ENCODE results near the gene SMPX.
"Not testable (repeated sequence)": the region's sequence is repeated elsewhere in the genome, so short reads cannot be mapped to it uniquely, and the experiment has no call there.

SMPX gene

DNA sequence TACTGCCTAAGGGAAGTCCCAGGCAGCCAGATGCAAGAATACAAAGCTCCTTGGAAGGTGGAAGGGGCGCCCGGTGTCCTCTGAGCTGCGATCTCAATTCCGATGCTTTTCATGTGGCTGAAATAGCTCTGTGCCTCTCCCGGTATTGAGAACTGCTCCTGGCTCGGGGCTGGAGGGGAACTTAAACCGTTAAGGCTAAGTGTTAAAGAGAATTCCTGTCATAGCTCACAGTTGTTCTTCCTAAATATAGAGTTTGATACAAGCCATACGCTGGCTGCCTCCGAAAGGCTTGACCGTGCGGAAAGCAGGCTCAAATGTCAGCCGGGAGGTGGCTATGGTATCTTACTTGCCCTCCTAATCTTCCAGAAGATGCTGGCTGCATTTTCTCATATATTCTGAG lies at the start of gene SMPX:
SMPX (minus strand) TSS at position 157 of the 400 bp plus-strand sequence. CDS start 3,826 bp downstream, outside the sequence.
- no peak for DNase-seq

DNA sequence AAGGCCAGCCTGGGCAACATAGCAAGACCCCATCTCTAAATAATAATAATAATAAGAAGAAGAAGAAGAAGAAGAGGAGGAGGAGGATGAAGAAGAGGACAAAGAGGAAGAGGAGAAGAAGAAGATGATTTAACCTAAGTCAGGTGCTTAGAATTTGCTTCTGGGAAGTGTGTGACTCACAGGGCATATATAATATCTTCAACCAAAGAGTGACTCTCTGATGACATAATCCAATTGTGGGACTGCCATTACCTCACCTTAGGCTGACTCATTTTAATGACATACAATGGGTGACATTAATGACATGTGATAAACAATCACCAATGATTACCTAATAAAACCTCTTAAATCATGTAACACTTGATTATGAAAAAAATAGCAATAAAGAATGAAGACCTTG lies 48.8 kb upstream of the SMPX start:
- no peak for DNase-seq

DNA sequence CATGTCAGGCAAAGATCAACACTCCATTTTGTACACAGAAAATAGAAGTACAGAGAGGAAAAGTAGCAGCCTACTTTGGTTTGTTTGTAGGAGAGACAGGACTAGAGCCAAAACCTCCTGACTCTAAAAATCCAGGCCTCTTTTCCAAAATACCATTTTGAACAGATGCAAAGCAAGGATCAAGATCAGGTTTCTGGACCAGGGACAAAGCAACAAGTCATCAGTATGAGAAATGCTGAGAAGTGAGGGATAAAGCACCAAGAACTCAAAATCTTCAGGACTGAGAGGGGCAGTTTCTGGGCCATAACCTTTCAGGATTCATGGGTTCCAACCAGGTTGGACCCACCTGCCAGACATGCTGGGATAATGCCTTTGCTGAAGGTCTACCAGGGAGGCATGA lies 44.9 kb upstream of the SMPX start:
- DNase-seq, result no peak

DNA sequence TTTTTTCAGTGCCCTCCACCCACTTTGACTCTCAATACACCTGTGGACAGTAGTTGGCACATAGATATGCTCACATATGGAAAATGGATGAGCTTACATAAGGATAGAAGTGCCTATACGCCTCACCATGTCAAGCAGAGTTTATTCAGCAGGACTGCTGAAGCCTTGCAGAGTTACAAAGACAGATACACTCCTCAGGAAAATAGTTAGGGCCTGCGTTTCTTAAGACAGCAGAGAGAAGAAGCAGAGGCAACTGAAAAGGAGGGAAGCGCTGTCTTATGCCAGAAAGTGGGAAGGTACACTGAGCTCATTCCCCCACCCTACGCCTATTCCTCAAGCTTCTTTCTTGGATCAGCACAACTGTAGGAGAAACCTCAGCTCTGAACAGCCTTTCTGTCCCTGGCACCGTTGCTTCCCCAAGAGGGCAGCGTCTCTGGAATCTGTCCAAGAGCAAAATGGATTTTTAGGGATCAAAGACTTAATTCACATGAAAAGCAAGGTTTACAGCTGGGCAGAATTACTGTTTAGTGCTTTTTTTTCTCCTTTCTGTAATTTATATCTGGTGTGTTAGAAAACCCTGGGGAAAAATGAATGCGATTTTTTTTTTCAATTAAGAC lies 44.2 kb upstream of the SMPX start:
- no peak for DNase-seq

DNA sequence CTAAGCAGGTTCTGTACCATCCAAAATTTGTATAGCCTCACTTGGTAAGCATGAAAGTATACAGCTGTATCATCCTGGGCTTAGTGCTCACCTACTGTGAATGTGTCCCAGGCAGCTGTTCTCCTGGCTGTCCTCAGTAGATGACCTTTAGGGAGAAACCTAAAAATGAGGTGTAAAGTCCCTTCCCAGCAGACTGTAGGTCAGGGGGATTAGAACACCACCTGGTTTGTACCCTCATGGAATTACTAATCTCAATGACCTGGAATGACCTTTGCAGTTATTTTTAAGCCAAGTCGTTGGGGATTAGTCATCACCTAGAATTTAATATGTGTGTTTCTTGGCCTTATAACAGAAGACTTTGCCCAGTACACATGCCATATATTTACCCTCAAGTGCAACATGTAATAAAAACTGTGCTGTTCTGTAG lies 42.4 kb upstream of the SMPX start:
- DNase-seq, result no peak

DNA sequence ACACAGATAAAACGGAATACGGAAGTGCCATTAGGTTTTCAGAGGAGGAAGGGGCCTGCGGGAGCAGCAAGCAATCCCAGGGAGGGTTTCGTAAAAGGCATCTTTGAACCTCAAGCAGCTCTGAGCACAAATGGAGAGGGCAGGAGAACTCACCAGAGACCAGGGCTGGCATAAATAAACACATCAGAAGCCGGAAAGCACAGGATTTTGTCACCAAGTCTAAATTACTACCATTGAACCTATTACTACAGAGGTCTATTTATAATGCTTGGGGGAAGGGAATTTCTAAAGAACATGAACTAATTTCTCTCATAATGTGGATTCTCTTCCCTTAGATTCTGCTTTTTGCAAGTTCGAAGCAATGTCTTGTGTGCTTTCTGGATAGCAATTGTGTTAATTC lies 41.9 kb upstream of the SMPX start:
- no peak for DNase-seq

DNA sequence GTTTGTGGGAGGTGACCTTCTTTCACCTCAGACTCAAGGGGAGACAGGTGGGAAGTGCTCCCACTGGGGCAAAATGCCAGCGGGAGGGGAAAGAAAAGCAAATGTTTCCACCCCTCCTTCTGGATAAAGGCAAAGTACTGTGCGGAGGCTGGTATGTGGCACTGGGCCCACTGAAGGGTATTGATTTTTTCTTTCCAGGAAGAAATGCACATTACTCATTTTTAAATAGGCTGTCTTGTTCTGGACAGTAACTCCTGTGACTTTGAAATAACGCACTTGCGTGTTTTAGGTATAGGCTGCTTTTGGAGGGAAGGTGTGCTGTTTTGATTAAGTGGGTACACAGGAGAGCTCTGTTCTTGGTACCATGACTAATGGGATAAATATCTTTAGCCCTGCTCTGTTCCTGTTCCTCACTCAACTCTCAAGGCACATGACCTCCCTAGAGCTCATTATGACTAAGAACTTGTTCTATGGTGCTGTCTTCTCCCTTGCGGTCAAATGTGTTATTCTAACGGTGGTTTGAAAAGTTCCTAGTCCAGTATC lies 40.8 kb upstream of the SMPX start:
- DNase-seq, result peak; percentile 72

DNA sequence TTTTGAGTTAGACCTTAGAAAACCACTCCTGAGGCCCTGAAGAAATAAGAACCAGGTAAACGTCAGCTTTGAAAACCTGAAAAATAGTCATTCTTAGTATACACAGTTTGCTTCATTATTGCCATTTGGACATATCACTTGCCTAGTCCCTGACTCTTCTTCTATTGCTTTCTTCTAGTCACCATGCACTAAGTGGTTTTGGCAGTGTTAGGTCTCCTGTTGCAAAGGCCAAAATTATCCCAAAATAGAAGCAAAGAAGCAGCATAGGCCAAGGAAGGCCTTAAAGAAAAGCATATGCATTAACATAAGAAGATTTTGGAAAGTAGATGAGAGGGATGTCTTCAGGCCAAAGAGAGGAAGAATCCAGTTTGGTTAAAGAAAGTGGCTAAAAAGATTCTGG lies 24.1 kb upstream of the SMPX start:
- no peak for DNase-seq

DNA sequence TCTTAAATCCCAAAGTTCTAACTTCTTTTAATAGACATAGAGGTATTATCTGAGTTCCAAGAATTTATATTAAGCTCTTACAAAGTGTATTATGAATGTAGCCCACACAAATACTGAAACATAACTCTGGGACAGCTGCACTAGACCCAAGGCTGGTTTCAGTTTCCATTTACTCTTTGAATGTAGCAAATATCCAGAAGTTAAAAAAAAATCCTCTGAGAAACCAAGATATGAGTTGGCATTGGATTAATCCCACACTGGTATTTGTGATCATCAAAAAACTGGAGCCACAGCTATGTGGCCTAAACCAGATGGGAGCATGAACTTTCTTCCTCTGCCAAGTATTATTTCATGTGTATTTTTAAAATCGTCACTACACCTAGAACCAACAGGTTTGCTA lies 23.6 kb upstream of the SMPX start:
- no peak for DNase-seq

DNA sequence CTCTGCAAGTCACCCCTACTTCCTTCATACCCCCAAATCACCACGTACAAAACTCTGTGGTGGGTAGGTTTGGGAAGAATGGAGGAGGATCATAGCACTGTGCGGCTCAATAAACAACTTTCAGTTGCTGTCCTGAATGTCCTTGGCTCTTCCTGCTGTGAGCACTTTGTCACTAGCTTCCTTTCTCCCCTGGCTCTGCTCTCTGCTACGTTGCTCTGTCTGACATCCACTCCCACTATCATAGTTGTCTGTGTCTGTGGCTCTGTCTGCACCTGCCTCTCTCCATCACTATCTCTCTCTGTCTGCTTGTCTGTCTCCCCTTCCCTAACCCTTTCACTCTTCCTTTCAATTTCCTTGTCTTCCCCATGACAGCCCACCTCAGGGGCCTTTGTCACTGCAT lies 21.2 kb upstream of the SMPX start:
- DNase-seq, result no peak

DNA sequence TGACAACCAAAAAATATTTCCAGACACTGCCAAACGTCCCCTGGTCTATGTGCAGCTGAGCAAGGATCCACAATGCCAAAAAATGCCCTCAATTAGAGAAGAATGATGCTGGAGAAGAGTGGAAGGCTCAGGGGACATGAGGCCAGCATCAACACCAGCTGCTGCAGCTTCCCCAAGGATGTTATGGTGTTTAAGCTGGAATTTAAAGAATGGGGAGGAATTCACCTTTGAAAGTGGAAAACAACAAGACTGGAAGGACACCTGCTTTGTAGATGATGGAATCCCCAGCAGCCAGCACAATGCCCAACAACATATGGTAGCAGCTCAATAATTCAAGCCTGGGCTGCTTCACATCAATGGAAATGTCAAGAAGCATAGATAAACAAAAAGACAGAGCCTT lies 20.3 kb upstream of the SMPX start:
- DNase-seq, result no peak

DNA sequence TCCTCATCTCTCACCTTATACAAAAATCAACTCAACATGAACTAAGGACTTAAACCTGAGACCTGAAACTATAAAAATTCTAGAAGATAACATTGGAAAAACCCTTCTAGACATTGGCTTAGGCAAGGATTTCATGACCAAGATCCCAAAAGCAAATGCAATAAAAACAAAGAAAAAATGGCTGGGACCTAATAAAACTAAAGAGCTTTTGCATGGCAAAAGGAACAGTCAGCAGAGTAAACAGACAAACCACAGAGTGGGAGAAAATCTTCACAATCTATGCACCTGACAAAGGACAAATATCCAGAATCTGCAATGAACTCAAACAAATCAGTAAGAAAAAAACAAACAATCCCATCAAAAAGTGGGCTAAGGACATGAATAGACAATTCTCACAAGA lies 17.2 kb upstream of the SMPX start:
- DNase-seq, result not testable (repeated sequence)

DNA sequence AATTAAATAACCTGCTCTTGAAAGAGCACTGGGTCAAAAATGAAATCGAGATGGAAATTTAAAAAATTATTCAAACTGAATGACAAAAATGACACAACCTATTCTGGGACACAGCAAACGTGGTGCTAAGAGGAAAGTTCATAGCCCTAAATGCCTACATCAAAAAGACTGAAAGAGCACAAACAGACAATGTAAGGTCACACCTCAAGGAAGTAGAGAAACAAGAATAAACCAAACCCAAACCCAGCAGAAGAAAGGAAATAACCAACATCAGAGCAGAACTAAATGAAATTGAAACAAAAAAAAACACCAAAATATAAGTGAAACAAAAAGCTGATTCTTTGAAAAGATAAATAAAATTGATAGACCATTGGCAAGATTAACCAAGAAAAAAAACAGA lies 15.1 kb upstream of the SMPX start:
- DNase-seq, result not testable (repeated sequence)

DNA sequence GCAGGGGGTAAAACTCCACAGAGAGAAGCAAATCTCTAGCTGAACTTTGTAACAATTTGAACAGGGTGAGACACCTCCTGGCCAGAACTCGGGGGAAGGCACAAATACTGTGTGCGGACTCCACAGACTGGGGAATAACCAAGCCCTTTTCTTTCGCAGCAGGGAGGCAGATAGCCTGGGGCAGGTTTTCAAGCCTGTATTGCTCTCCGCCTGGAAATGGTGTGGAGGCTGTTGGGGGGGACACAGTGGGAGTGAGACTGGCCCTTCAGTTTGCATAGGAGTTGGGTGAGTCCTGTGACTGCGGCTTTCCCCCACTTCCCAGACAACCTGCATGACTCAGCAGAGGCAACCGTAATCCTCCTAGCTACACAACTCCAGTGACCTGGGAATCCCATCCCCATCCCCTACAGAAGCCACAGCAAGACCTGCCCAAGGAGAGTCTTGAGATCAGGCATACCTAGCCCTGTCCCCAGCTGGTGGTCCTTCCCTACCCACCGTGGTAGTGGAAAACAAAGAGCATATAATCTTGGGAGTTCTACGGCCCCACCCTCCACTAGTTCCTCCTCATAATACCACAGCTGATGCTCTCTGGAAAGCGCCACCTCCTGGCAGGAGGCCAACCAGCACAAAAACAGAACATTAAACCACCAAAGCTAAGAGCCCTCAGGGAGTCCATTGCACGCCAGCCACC lies 12.9 kb upstream of the SMPX start:
- peak; percentile 8 for DNase-seq

DNA sequence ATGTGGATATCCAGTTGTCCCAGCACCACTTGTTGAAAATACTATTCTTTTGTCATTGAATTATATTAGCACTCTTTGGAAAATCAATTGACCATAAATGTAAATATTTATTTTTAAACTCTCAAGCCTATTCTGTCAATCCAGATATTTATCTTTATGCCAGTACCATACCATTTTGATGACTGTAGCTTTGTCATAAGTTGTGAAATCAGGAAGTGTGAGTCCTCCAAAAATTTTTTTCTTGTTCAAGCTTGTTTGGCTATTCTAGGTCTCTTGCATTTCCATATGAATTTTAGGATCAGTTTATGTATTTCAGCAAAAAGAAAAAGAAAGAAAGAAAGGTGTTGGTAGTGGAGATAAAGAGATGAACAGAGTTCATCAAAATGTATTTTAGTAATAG lies 8.2 kb upstream of the SMPX start:
- no peak for DNase-seq

DNA sequence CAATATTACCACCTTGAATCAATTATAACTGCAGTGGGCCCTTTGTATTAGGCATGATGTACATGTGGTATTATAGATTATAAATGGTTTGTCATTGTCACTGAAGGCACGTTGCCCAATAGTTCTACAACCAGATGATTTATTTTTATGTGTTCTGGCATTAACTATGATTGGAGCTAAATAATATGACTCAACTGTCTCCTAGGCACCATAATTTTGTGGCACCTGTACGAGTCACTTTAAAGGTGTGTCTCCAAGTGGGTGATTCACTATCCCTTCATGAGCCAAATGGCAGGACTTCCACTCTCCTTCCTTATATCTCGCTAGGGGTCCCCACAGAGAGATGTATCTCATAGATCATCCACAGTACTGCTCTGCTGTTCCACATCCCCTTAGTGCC lies 6.1 kb upstream of the SMPX start:
- no peak for DNase-seq

DNA sequence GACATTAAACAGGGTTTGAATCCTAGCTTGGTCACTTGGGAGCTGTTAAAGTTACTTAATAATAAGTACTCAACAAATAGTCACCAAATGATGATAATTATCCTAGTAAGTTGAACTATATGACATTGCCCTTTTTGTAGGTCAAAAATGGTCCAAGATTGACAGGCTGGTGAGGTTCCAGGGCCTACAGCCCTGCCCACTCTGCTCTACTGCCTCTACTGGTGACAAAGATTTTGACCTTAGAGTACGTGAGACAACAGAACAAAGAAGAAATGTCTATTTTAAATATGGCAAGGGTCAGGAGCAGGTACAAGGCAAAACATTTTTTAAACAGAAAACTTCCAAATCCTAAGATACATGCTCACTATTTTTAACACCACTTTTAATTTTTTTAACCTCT lies 572 bp upstream of the SMPX start:
- DNase-seq, result no peak

DNA sequence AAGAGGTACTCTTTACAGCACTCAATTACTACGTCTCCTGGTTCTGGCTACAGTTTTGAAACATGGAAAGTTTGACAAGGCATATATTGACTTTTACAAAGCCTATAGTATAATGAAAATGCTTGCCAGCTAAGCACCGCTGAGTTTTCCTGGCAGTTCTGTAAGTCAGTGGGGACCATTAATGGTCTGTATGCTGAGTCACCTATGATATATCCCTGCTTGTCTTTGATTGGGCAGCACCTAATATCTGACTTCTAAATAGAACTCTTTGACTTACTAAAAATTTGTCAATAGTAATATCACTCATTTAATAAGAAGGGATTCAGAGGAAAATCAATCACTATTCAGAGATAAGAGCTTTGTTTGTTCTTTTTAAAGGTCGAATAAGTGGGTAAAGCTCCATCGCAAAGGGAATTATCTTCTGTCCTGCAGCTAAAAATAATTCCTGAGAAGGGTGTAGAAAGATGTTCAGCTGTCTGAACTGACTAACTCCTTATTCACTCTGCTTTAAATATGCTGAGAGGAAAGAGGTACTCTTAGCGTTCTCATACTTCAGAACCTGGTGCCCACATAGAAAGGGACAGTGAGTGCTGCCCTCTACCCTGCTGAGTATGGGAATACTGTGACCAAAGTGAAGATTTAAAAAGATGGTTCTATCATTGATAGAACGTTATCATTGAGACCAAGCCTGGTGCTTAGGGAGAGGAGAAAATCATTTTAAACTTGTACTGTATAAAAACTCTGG lies 959 bp downstream of the SMPX start:
- DNase-seq, result no peak

DNA sequence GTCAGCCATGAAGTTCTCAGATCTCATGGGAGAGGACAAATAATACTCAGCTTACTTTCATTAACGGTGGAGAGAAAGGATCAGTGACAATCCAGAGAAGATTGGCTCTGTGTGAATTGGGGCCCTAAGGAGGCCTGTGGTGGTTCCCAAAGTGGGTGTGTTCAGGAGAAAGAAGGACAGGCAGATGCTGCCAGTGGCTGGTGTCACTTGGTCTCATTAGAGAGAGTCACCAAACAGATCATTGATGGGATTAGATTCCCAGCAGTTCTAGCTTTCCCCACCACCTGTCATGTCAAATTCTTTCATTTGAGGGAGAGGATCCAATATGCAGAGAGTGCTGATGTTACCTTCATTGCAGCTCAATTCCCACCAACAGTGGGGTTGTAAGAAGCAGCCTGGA lies 8.0 kb downstream of the SMPX start:
- DNase-seq, result no peak

DNA sequence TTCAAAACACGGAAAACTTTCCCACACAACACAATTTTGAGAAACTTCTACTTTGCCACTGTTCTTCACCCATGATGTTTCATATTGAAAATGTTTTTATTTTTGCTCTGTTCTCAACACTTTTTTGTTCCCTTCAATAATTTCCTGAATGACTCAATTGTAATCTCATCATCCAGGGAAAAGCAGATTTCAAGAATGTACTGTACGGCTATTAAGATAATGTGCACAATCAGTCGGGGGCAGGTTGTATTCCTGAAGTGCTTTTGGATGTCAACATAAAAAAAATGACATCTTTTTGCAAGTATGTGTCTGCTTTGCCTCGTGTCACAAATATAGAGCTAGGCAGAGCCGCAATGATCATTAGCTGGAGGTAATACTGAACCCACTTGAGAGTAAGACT lies 9.7 kb downstream of the SMPX start:
- DNase-seq, result no peak

DNA sequence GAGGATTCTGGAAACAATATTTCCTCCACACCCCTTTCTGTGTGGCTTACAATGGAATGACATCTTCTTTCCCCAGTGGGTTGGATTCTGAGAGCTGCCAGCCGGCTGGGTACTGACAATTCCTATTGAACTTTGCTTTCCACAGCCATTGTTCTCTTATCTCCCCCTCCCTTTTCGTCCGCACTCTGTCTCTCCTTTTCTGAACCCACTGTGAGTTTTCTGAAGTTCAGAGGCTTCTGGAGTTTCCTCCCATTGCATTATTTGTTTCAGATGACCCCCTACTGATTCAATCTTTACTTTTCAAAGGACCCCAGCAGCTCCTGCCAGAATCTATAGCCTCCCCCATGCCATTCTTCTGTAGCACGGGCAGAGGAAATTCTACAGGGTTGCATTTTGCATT lies 10.4 kb downstream of the SMPX start:
- DNase-seq, result no peak

DNA sequence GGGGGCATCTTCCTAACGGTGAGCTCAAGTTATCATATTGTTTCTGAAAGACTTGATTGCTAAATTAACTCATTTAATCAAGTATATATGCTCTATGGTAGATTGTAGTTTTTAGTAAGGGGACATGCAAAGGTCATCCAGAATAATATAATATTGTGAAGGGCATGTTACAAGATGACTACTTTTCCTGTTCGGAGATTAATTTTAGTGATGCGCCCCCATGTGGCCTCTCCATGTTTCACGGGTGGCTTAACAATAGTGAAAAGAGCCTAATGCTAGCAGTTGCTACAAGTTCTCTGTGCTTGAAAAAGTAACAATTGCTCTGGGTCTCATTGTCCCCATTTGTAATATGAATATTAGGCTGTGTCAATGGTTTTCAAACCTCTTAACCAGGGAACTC lies 12.2 kb downstream of the SMPX start:
- no peak for DNase-seq

DNA sequence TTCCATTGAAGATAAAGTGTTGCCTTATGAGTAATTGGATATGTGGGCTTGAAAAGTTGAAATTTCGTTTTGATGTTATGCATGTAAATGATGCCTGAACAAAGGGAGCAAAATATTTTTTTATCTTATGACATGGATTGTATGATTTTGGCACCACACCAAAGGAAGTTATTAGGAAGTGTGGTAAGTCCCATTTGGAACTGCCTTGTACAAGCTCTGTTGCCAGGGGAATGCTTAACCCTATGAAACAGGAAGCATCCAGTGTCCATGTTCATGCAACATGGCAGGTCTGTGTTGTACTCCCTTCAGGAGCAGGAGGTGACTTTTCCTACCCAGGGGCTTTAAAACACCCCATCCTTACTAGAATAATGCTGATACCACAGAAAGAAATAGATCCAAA lies 13.2 kb downstream of the SMPX start:
- no peak for DNase-seq

DNA sequence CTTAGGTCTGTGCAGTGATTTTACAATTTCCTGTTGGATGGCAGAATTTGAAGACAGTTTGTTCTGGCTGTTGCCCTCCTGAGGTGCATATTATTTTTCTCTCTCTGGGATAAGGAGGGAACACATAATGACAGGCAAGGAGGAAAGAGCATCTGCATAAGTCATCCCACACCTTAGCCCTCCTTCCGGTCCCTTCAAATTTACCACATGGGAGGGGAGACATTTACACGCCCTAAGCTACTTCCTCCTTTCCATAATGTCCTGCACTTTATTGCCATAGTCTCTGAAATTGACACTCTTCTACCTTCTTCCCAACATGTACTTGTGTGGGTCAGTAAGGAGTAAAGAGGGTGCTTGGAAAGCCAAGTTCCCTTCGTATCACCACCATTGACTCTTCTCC lies 13.9 kb downstream of the SMPX start:
- no peak for DNase-seq
